ENCODE results near the gene FGFR4. TPM values are rescaled to one million over a fixed set of nuclear protein-coding genes. Genes with fewer than 3 reads are reported as not detected.

The FGFR4 gene
- total and polyA plus RNA-seq, 2 donors (not counting 1 experiment from before 2014, with no cell fraction given) = 12.6 to 28.4 TPM

- Histone ChIP-seq H3K4me3 (replicated peaks in 1 of 4; ENCODE audit: control extremely low read depth in 1 of 4, insufficient read depth in 1 of 4, low read depth in 3 of 4, low read length in 4 of 4) (no peak overlapping the region), H3K9me3 (ENCODE audit: control insufficient read depth, insufficient read depth, low read depth, low read length) (no peaks in the 10 kb centered on the region)
- DNase-seq (ENCODE audit: low read depth in 2 of 2) = no peak
These were observed 17.0 kb downstream of the FGFR4 start for GRCh38 chr5:177103523-177104253.

GRCh38 chr5:177105691-177106476, 19.2 kb downstream of the FGFR4 start:
- Histone ChIP-seq H3K27ac (ENCODE audit: insufficient read depth, low read length) (no peak overlapping the region), H3K36me3 (ENCODE audit: control insufficient read depth, insufficient read depth, low read length) (no peaks in the 10 kb centered on the region), H3K4me2 (ENCODE audit: extremely low read depth, insufficient read depth, low read length) (no peak overlapping the region), H3K79me2 (ENCODE audit: control insufficient read depth, insufficient read depth, low read length) (no peaks in the 10 kb centered on the region), H3K9me3 (ENCODE audit: control insufficient read depth, insufficient read depth, low read depth, low read length) (no peaks in the 10 kb centered on the region), H3K4me3 (replicated peaks in 1 of 4; ENCODE audit: control extremely low read depth in 1 of 4, insufficient read depth in 1 of 4, low read depth in 3 of 4, low read length in 4 of 4) (no peak overlapping the region), H3K4me1 (ENCODE audit: control insufficient read depth, extremely low read depth, insufficient read depth, low read length) (no peaks in the 10 kb centered on the region), H2AFZ (ENCODE audit: low read length) (no peak overlapping the region), H3K27me3 (ENCODE audit: control insufficient read depth, insufficient read depth, low read length) (peaks cover 6% of the 10 kb centered on the region), H4K20me1 (ENCODE audit: control insufficient read depth, extremely low read depth, insufficient read depth, low read length) (no peaks in the 10 kb centered on the region), H3K9ac (ENCODE audit: insufficient read depth, low read length) (no peak overlapping the region)
- no peak for TF ChIP-seq CTCF (conservative IDR thresholded peaks at IDR 0.05 in 1 of 2, IDR thresholded peaks at IDR 0.05 in 1 of 2; ENCODE audit: low read depth in 1 of 2, low read length in 2 of 2)
- no peak for TF ChIP-seq EZH2 (IDR thresholded peaks at IDR 0.05; ENCODE audit: low read length, missing control alignments)
- DNase-seq (ENCODE audit: low read depth in 2 of 2) = no peak

More at GRCh38 chr5:177103523-177104253, 17.0 kb downstream of the FGFR4 start:
- H4K20me1 ChIP-seq (ENCODE audit: control insufficient read depth, extremely low read depth, insufficient read depth, low read length) = no peaks in the 10 kb centered on the region
- H3K4me2 ChIP-seq (ENCODE audit: extremely low read depth, insufficient read depth, low read length) = no peak overlapping the region
- no peaks in the 10 kb centered on the region for H3K36me3 ChIP-seq (ENCODE audit: control insufficient read depth, insufficient read depth, low read length)
- H2AFZ ChIP-seq (ENCODE audit: low read length) = no peak overlapping the region
- H3K27me3 ChIP-seq (ENCODE audit: control insufficient read depth, insufficient read depth, low read length) = peaks cover 6% of the 10 kb centered on the region
- peaks cover 4% of the 10 kb centered on the region for H3K4me1 ChIP-seq (ENCODE audit: control insufficient read depth, extremely low read depth, insufficient read depth, low read length)
- no peaks in the 10 kb centered on the region for H3K79me2 ChIP-seq (ENCODE audit: control insufficient read depth, insufficient read depth, low read length)
- H3K9ac ChIP-seq (ENCODE audit: insufficient read depth, low read length) = no peak overlapping the region
- H3K27ac ChIP-seq (ENCODE audit: insufficient read depth, low read length) = no peak overlapping the region
- TF ChIP-seq CTCF (conservative IDR thresholded peaks at IDR 0.05 in 1 of 2, IDR thresholded peaks at IDR 0.05 in 1 of 2; ENCODE audit: low read depth in 1 of 2, low read length in 2 of 2) = no peak
- no peak for TF ChIP-seq EZH2 (IDR thresholded peaks at IDR 0.05; ENCODE audit: low read length, missing control alignments)

DNA sequence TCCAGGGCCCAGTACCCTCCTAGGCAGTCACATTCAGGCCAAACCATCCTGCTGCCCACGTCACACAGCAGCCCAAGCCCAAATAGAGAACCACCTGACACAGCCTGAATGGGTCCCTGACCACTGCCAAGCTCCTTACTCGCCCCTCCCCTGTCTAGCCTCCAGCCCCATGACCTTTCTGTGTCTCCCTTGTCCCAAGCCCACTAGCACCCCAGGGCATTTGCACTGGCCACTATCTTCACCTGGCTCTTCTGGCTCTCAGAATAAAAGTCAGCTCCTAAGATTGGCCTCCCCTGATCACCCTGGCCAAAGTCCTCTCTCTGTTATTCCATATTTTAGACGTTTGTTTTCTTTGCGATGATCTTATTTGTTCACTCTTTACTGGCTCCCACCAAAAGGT, 20.4 kb downstream of the FGFR4 start:
- no peaks in the 10 kb centered on the region for H4K20me1 ChIP-seq (ENCODE audit: control insufficient read depth, extremely low read depth, insufficient read depth, low read length)
- H2AFZ ChIP-seq (ENCODE audit: low read length) = no peak overlapping the region
- H3K4me2 ChIP-seq (ENCODE audit: extremely low read depth, insufficient read depth, low read length) = no peak overlapping the region
- no peak overlapping the region for H3K9ac ChIP-seq (ENCODE audit: insufficient read depth, low read length)
- no peaks in the 10 kb centered on the region for H3K79me2 ChIP-seq (ENCODE audit: control insufficient read depth, insufficient read depth, low read length)
- DNase-seq (ENCODE audit: low read depth in 2 of 2) = no peak
- H3K27ac ChIP-seq (ENCODE audit: insufficient read depth, low read length) = no peak overlapping the region
- H3K4me1 ChIP-seq (ENCODE audit: control insufficient read depth, extremely low read depth, insufficient read depth, low read length) = no peaks in the 10 kb centered on the region
- peaks cover 6% of the 10 kb centered on the region for H3K27me3 ChIP-seq (ENCODE audit: control insufficient read depth, insufficient read depth, low read length)
- TF ChIP-seq EZH2 (IDR thresholded peaks at IDR 0.05; ENCODE audit: low read length, missing control alignments) (no peak), CTCF (conservative IDR thresholded peaks at IDR 0.05 in 1 of 2, IDR thresholded peaks at IDR 0.05 in 1 of 2; ENCODE audit: low read depth in 1 of 2, low read length in 2 of 2) (no peak)
- no peaks in the 10 kb centered on the region for H3K9me3 ChIP-seq (ENCODE audit: control insufficient read depth, insufficient read depth, low read depth, low read length)
- no peaks in the 10 kb centered on the region for H3K36me3 ChIP-seq (ENCODE audit: control insufficient read depth, insufficient read depth, low read length)
- no peak overlapping the region for H3K4me3 ChIP-seq (replicated peaks in 1 of 4; ENCODE audit: control extremely low read depth in 1 of 4, insufficient read depth in 1 of 4, low read depth in 3 of 4, low read length in 4 of 4)

Data from fibroblast of lung (primary cell).